Calu3 (cell line): ENCODE measurements around the gene INMT. TPM values are rescaled to one million over a fixed set of nuclear protein-coding genes. Genes with fewer than 3 reads are reported as not detected.

ENCODE experiments used
- BruUV-seq: library from RNA; stranded (reverse); fragments of 400-500 nt; replicated peaks from 2 replicates; lab custom pipeline; 2021; lab: Mats Ljungman, UMichigan
- CTCF ChIA-PET: fragments of 300-600 bp; sonication (Branson Sonifier 250); formaldehyde crosslinking; loops from one replicate; lab custom pipeline; 2022; ENCODE audit warnings: antibody characterized with exemption; lab: Charles Lee
- DNase-seq: peaks from one replicate; pipeline ENCODE4 v3.0.0; 2022
- H3K27ac Mint-ChIP-seq: one replicate; pipeline ENCODE4 v1.8.0; 2022; ENCODE audit warnings: mixed read lengths; ENCODE audit not compliant: unreplicated experiment
- H3K27me3 Mint-ChIP-seq: one replicate; pipeline ENCODE4 v1.8.0; 2022; ENCODE audit warnings: mixed read lengths; ENCODE audit not compliant: unreplicated experiment
- H3K36me3 Mint-ChIP-seq: one replicate; pipeline ENCODE4 v1.8.0; 2022; ENCODE audit warnings: mild to moderate bottlenecking, moderate library complexity, mixed read lengths; ENCODE audit not compliant: insufficient read depth, unreplicated experiment
- H3K4me1 Mint-ChIP-seq: one replicate; pipeline ENCODE4 v1.8.0; 2022; ENCODE audit warnings: mild to moderate bottlenecking, low read depth, mixed read lengths; ENCODE audit not compliant: unreplicated experiment
- H3K4me3 Mint-ChIP-seq: one replicate; pipeline ENCODE4 v1.8.0; 2022; ENCODE audit warnings: mild to moderate bottlenecking, low read depth, moderate library complexity, mixed read lengths; ENCODE audit not compliant: unreplicated experiment
- H3K9me3 Mint-ChIP-seq: one replicate; pipeline ENCODE4 v1.8.0; 2022; ENCODE audit warnings: low read depth, mixed read lengths; ENCODE audit not compliant: unreplicated experiment
- CTCF ChIP-seq: fragments of 200-600 bp; IDR thresholded peaks from one replicate; pipeline ENCODE4 v1.8.0; 2022; ENCODE audit warnings: antibody characterized with exemption; ENCODE audit not compliant: unreplicated experiment
- intact Hi-C: fragments of 100-400 bp; cut with micrococcal nuclease; formaldehyde crosslinking; loops from one replicate; pipeline ENCODE4 v1.10.0; 2022; ENCODE audit not compliant: unreplicated experiment
- total RNA-seq: library from RNA; stranded (reverse); gene quantifications from 2 replicates; pipeline ENCODE4 v1.2.3, GENCODE V29; 2022

The INMT gene
- total RNA-seq, 1 experiment from 2014 or later = not detected

DNA sequence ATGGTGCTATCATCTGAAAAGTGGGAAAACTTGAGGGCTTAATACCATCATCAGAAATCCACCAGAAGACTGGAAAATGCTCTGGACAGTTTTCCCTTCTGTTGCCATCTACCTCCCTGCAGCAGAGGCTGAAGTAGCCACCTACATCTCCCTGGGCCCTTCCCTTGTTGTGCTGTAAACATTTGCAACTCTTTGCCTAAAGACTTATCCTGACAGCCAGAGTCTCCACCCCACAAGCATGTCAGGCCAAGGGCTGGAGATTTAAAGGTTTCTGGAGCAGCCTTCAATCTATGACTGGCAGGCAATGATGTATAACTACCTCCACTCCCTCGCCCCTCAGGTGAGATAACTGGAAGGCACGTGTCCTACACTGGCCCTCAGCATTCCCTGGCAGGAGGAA is 29.7 kb upstream of the INMT start:
- CTCF ChIA-PET = no interaction called here
- no TSS peak for BruUV-seq
- TF ChIP-seq CTCF = no peak

GRCh38 chr7:30722671-30723070 is 29.3 kb upstream of the INMT start:
- no peak for TF ChIP-seq CTCF
- BruUV-seq = no TSS peak
- no peaks in the 10 kb centered on the region for H3K36me3 Mint-ChIP-seq
- no peak overlapping the region for H3K4me3 Mint-ChIP-seq
- no peak overlapping the region for H3K27ac Mint-ChIP-seq
- peaks cover 72% of the 10 kb centered on the region for H3K27me3 Mint-ChIP-seq
- no peak for DNase-seq
- H3K9me3 Mint-ChIP-seq = peaks cover 20% of the 10 kb centered on the region
- no peaks in the 10 kb centered on the region for H3K4me1 Mint-ChIP-seq
- intact Hi-C loops = no loop called here
- CTCF ChIA-PET = interaction anchor here (1.3 kb wide), 1 partner anchor 15 kb away, joined by 3 read pairs; no protein-coding TSS in a partner anchor

More for the DNA sequence above, 29.7 kb upstream of the INMT start:
- intact Hi-C loops = no loop called here
- no peak for DNase-seq
- H3K27me3 Mint-ChIP-seq = peaks cover 68% of the 10 kb centered on the region
- no peak overlapping the region for H3K4me3 Mint-ChIP-seq
- H3K4me1 Mint-ChIP-seq = no peaks in the 10 kb centered on the region
- no peak overlapping the region for H3K27ac Mint-ChIP-seq
- peaks cover 22% of the 10 kb centered on the region for H3K9me3 Mint-ChIP-seq
- no peaks in the 10 kb centered on the region for H3K36me3 Mint-ChIP-seq

GRCh38 chr7:30723776-30724175 is 28.2 kb upstream of the INMT start:
- no peaks in the 10 kb centered on the region for H3K36me3 Mint-ChIP-seq
- TF ChIP-seq CTCF = no peak
- CTCF ChIA-PET = interaction anchor here (1.3 kb wide), 1 partner anchor 14 kb away, joined by 3 read pairs; no protein-coding TSS in a partner anchor

DNA sequence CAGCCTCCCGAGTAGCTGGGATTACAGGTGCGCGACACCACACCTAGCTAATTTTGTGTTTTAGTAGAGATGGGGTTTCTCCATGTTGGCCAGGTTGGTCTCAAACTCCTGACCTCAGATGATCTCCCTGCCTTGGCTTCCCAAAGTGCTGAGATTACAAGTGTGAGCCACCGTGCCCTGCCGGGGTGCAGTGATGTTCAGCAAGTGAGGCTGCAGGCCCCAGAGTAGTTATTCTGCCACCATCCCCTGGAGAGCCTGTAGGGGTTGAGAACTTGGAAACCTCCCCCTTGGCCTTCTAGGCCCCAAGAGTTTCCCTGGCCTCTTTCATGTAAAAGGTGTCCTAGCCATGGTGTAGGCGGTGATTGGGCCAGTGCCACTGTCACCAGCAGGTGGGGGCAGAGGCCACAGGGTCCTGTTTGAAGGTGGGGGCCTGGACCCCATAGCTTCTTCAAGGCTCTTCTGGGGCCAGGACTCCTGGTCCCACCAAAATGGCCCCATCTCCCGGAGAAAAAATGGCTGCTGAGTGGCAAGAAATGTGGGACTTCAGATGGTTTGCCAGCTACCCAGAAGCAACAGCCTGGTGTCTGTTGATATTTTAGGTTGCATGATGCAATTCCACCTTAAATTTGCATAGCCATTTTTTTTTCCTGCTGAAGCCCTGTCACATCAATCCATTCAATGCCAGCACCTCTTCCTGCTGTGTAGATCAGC is 25.5 kb upstream of the INMT start:
- CTCF ChIA-PET = no interaction called here
- H3K36me3 Mint-ChIP-seq = no peaks in the 10 kb centered on the region
- peaks cover 84% of the 10 kb centered on the region for H3K27me3 Mint-ChIP-seq
- no peak overlapping the region for H3K4me3 Mint-ChIP-seq
- TF ChIP-seq CTCF = no peak
- no peak overlapping the region for H3K27ac Mint-ChIP-seq
- intact Hi-C loops = no loop called here
- DNase-seq = no peak
- BruUV-seq = no TSS peak
- peaks cover 2% of the 10 kb centered on the region for H3K9me3 Mint-ChIP-seq
- no peaks in the 10 kb centered on the region for H3K4me1 Mint-ChIP-seq

More at GRCh38 chr7:30723776-30724175, 28.2 kb upstream of the INMT start:
- intact Hi-C loops = no loop called here
- peaks cover 84% of the 10 kb centered on the region for H3K27me3 Mint-ChIP-seq
- no peak overlapping the region for H3K27ac Mint-ChIP-seq
- BruUV-seq = no TSS peak
- H3K4me1 Mint-ChIP-seq = no peaks in the 10 kb centered on the region
- H3K4me3 Mint-ChIP-seq = no peak overlapping the region
- peaks cover 11% of the 10 kb centered on the region for H3K9me3 Mint-ChIP-seq
- no peak for DNase-seq
